Ascending aorta (tissue), 2 donors: Measurements from ENCODE around the gene RICTOR. TPM values are rescaled to one million over a fixed set of nuclear protein-coding genes. Genes with fewer than 3 reads are reported as not detected.

Experiments used
- DNase-seq, 2 donors: peaks; one replicate each; pipeline ENCODE4 v3.0.0-alpha.2; 2019; ENCODE audit warnings: low spot score in 2 of 2
- H3K27ac ChIP-seq, 2 donors: fragments of 200-600 bp; sonication (generic); one replicate each; pipeline ENCODE4 v1.5.1; 2016 to 2017; ENCODE audit warnings: mild to moderate bottlenecking in 1 of 2
- H3K27me3 ChIP-seq: fragments of 200-600 bp; sonication (generic); one replicate; pipeline ENCODE4 v1.5.1; 2017
- H3K36me3 ChIP-seq, 2 donors: fragments of 200-600 bp; sonication (generic); one replicate each; pipeline ENCODE4 v1.5.1; 2016
- H3K4me1 ChIP-seq, 2 donors: fragments of 200-600 bp; sonication (generic); one replicate each; pipeline ENCODE4 v1.5.1; 2016 to 2017; ENCODE audit warnings: mild to moderate bottlenecking in 1 of 2
- H3K4me3 ChIP-seq, 2 donors: fragments of 200-600 bp; sonication (generic); one replicate each; pipeline ENCODE4 v1.5.1; 2016 to 2017; ENCODE audit warnings: mild to moderate bottlenecking in 1 of 2
- H3K9me3 ChIP-seq, 2 donors: fragments of 200-600 bp; sonication (generic); one replicate each; pipeline ENCODE4 v1.5.1; 2016
- intact Hi-C: fragments of 100-400 bp; cut with DNase I; formaldehyde crosslinking; loops from one replicate; pipeline ENCODE4 v1.15.1; 2023
- total RNA-seq: library from RNA; depleted of rRNA; stranded (reverse); fragments of >200 nt; gene quantifications from one replicate; pipeline ENCODE4 v1.1.0, GENCODE V29; 2016
- TF ChIP-seq, protein P1 (sequence below), 3 experiments: fragments of 200-600 bp in 2 of 3; fragments of 450-650 bp in 1 of 3; sonication (generic) in 2 of 3; IDR thresholded peaks; one replicate each; pipeline ENCODE4 v1.5.1; 2016 to 2019; ENCODE audit warnings: antibody characterized with exemption in 3 of 3, mild to moderate bottlenecking in 1 of 3, moderate library complexity in 1 of 3

Gene RICTOR
- total RNA-seq, 1 donor from 2014 or later = 12.1 TPM

DNA sequence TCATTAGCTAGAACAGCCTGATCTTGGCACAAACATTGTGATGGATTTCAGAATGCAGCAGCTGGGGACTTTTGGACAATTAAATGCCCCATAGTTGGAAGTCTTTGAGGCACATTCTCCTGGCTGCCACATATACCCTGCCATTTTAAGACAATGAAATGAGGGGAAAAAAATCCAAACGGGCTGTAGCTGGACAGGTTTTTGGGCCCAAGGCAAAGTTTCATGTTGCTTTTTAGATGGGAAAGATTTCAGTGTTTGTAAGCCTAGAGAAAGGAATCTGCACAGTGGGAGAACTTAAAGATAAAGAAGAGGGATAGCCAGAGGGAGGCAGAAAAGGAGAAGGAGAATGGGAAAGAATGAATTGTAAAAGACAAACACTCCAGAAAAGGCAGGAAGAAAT is 30.0 kb upstream of the RICTOR start:
- no peaks in the 10 kb centered on the region for H3K27me3 ChIP-seq
- no peak overlapping the region for H3K27ac ChIP-seq
- TF ChIP-seq, protein P1, sequence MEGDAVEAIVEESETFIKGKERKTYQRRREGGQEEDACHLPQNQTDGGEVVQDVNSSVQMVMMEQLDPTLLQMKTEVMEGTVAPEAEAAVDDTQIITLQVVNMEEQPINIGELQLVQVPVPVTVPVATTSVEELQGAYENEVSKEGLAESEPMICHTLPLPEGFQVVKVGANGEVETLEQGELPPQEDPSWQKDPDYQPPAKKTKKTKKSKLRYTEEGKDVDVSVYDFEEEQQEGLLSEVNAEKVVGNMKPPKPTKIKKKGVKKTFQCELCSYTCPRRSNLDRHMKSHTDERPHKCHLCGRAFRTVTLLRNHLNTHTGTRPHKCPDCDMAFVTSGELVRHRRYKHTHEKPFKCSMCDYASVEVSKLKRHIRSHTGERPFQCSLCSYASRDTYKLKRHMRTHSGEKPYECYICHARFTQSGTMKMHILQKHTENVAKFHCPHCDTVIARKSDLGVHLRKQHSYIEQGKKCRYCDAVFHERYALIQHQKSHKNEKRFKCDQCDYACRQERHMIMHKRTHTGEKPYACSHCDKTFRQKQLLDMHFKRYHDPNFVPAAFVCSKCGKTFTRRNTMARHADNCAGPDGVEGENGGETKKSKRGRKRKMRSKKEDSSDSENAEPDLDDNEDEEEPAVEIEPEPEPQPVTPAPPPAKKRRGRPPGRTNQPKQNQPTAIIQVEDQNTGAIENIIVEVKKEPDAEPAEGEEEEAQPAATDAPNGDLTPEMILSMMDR (IDR thresholded peaks at IDR 0.05) = no peak
- H3K36me3 ChIP-seq = no peaks in the 10 kb centered on the region
- intact Hi-C loops = no loop called here
- no peak for DNase-seq
- no peak overlapping the region for H3K4me3 ChIP-seq
- no peaks in the 10 kb centered on the region for H3K9me3 ChIP-seq
- no peaks in the 10 kb centered on the region for H3K4me1 ChIP-seq

DNA sequence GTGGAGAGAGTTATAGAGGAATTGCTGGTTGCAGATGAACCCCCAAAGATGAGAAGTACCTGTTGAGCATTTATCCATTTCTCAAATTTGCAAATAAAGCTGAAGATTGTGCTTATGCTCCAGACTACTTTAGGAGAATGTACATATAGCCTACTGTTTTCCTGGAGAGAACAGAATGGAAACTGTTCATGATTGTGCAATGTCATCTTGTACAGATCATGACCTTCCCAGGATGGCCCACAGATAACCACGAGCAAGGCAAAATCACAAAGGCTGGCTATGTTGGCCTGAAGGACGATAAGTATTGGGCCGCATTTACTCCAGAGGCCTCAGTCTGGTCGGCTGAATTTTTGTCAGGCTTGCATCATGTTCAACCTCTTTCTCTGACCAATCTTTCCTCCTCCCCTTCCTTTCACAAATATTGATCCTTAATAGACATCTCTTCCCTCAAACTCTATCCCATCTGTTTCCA is 28.5 kb upstream of the RICTOR start:
- no peak for DNase-seq
- no peaks in the 10 kb centered on the region for H3K27me3 ChIP-seq
- intact Hi-C loops = no loop called here
- TF ChIP-seq, protein P1 (IDR thresholded peaks at IDR 0.05) = no peak
- H3K4me1 ChIP-seq = no peaks in the 10 kb centered on the region
- H3K9me3 ChIP-seq = no peaks in the 10 kb centered on the region
- no peaks in the 10 kb centered on the region for H3K36me3 ChIP-seq
- no peak overlapping the region for H3K27ac ChIP-seq
- no peak overlapping the region for H3K4me3 ChIP-seq

DNA sequence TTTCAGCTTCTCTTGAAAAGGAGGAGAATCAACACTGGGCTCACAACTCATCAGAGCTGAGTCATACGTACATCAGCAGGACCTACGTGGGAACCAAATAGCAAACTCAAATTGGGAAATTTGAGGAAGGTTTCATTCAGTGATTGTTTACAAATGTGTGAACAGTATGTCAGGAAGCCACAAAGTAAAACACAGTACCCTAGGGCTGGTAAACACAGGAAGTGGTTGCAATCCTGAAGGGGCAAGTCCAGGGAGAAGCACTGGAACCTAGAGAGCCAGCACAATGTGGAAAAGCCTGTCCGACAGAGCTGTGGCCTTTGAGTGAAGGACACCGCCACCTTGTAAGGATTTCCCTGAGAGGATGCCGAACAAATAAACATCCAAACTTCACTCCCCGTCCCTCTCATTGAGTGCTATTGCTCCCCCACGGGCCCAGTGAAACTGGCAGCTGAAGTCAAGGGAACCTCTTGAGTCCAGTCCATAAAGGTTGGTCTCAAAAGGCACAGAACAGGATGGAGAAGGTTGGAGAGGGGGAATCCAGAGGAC is 26.7 kb upstream of the RICTOR start:
- H3K9me3 ChIP-seq = no peaks in the 10 kb centered on the region

DNA sequence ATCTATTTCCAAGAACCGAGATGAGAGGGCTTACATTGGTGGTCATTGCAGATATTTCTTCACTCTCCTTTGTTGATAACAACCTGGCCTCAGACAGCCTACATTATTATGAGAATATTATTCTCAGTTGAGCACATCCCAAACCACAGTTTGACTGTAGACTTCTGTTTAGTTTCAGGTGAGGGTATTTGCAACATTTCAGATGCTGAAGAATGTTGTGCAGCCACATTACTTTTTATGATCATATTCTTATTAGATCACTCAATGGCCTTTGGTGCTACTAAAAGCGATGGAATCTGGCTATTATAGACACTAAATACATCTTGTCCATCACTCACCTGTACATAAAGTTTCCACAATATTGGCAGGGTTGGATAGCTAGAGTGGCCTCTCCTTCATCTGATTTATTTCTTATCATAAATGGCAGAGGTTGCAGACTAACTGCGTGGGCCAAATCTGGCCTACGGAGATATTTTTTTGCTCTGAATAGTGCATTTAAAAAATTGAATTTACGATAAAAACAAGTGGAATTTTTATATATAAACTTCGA is 26.2 kb upstream of the RICTOR start:
- intact Hi-C loops = no loop called here
- Histone ChIP-seq H3K9me3 (no peaks in the 10 kb centered on the region), H3K4me1 (no peaks in the 10 kb centered on the region), H3K27me3 (no peaks in the 10 kb centered on the region), H3K36me3 (no peaks in the 10 kb centered on the region), H3K4me3 (no peak overlapping the region), H3K27ac (no peak overlapping the region)
- no peak for DNase-seq
- TF ChIP-seq, protein P1 (IDR thresholded peaks at IDR 0.05) = no peak

More for the DNA sequence above, 26.7 kb upstream of the RICTOR start:
- H3K27ac ChIP-seq = no peak overlapping the region
- no peak for DNase-seq
- TF ChIP-seq, protein P1 (IDR thresholded peaks at IDR 0.05) = no peak
- no peaks in the 10 kb centered on the region for H3K27me3 ChIP-seq
- H3K36me3 ChIP-seq = no peaks in the 10 kb centered on the region
- intact Hi-C loops = no loop called here
- no peak overlapping the region for H3K4me3 ChIP-seq
- H3K4me1 ChIP-seq = no peaks in the 10 kb centered on the region

DNA sequence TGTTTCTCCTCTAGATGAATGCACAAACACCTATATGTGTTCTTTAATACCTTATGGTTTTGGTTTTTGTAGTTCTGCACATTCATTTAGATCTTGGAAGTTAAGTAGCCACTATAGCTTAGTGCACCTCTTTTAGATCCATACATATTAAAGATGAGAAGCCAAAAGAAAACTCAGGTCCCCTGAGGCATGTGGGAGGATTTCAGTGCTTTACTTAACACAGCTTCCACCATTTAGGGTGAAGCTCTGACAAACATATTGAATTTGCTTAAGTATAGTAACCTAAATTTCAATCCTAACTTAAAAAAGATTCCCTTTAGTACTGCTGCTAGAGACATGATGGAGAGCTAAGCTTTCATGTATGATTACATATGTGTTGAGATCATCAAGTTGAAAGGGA is 25.6 kb upstream of the RICTOR start:
- Histone ChIP-seq H3K4me1 (no peaks in the 10 kb centered on the region), H3K4me3 (no peak overlapping the region), H3K27me3 (no peaks in the 10 kb centered on the region), H3K27ac (no peak overlapping the region), H3K36me3 (no peaks in the 10 kb centered on the region), H3K9me3 (no peaks in the 10 kb centered on the region)
- no peak for DNase-seq
- TF ChIP-seq, protein P1 (IDR thresholded peaks at IDR 0.05) = no peak
- intact Hi-C loops = no loop called here
